GM12892 (cell line): ENCODE measurements around the gene AKR1E2.

ENCODE experiments used
- POLR2A ChIP-seq: IDR thresholded peaks from 2 replicates; pipeline ENCODE4 v1.6.1; 2011; ENCODE audit warnings: low read depth, low read length, control low read depth
- POLR2AphosphoS5 ChIP-seq: IDR thresholded peaks from 2 replicates; pipeline ENCODE4 v1.6.1; 2011; ENCODE audit warnings: low read depth, low read length, control low read depth
- TAF1 ChIP-seq: IDR thresholded peaks from 2 replicates; pipeline ENCODE4 v1.6.1; 2011; ENCODE audit warnings: low read depth, mild to moderate bottlenecking, control low read depth, low read length, borderline replicate concordance

DNA sequence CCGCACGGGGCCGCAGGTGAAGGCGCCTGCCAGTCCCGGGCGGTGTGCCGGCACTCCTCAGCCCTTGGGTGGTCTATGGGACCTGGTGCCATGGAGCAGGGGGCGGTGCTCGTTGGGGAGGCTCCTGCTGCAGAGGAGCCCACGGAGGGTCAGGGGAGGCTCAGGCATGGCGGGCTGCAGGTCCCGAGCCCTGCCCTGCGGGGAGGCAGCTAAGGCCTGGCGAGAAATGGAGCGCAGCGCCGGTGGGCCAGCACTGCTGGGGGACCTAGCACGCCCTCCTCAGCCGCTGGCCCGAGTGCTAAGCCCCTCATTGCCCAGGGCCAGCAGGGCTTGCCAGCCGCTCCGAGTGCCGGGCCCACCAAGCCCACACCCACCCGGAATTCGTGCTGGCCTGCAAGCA is 18.9 kb downstream of the AKR1E2 start:
- no peak for TF ChIP-seq TAF1
- TF ChIP-seq POLR2A: no peak
- no peak for TF ChIP-seq POLR2AphosphoS5
